ENCODE measurements around the gene TNFRSF19.

Gene TNFRSF19

DNA sequence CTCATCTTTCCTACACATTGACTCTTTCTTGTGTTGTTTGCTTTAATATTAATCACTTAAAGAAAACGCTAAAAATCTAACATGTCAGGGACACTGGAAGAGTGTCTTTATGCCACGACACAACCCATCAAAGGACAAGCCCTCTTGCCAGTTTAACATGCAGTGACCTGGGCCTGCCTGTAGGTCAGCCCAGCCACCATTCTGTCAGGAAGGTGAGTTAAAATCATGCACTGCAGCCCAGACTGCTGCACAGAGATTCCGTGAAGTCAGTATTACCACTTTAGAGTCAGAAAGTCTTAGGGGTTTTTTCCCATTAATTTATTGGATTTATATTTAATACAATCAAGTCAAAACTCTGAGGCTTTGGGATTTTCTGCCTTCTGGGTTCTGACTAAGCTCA, 58.0 kb downstream of the TNFRSF19 start:
- DNase-seq (ENCODE audit: low read depth) = no peak
- no peak for TF ChIP-seq CTCF (conservative IDR thresholded peaks at IDR 0.05; ENCODE audit: control insufficient read depth, insufficient read depth, low read depth, low read length)
- no peak overlapping the region for H3K4me3 ChIP-seq (ENCODE audit: control insufficient read depth, low read depth, low read length)

GRCh38 chr13:23628765-23629565, 58.8 kb downstream of the TNFRSF19 start:
- no peak for DNase-seq (ENCODE audit: low read depth)
- no peak overlapping the region for H3K4me3 ChIP-seq (ENCODE audit: control insufficient read depth, low read depth, low read length)
- TF ChIP-seq CTCF (conservative IDR thresholded peaks at IDR 0.05; ENCODE audit: control insufficient read depth, insufficient read depth, low read depth, low read length) = no peak

DNA sequence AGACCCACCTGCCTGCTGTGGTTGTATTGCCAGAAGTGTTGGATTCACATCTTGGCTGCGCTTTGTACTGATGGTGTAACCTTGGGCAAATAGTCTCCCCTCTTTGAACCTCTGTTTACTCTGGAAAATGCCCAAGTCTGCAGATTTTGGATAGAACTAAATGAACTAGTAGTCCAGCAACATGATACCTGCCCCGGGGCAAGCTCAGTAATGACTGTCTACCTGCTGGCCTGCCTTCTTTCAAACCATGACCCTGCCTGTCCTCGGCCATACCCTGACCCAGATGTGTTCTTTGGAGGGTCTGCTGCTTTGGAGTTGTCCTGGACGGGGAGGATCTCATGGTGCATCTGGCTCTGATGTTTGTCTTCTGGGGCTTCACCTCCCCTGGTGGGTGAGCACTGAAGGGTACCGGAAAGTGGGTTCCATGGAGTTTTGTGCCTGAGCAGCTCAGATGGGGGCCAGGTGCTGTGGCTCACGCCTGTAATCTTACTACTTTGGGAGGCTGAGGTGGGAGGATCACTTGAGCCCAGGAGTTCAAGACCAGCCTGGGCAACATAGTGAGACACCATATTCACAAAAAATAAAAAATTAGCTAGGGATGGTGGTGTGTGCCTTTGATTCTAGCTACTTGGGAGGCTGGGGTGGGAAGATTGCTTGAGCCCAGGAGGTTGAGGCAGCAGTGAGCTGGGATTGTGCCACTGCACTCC, 59.5 kb downstream of the TNFRSF19 start:
- H3K4me3 ChIP-seq (ENCODE audit: control insufficient read depth, low read depth, low read length) = no peak overlapping the region
- TF ChIP-seq CTCF (conservative IDR thresholded peaks at IDR 0.05; ENCODE audit: control insufficient read depth, insufficient read depth, low read depth, low read length) = no peak
- DNase-seq (ENCODE audit: low read depth) = no peak

DNA sequence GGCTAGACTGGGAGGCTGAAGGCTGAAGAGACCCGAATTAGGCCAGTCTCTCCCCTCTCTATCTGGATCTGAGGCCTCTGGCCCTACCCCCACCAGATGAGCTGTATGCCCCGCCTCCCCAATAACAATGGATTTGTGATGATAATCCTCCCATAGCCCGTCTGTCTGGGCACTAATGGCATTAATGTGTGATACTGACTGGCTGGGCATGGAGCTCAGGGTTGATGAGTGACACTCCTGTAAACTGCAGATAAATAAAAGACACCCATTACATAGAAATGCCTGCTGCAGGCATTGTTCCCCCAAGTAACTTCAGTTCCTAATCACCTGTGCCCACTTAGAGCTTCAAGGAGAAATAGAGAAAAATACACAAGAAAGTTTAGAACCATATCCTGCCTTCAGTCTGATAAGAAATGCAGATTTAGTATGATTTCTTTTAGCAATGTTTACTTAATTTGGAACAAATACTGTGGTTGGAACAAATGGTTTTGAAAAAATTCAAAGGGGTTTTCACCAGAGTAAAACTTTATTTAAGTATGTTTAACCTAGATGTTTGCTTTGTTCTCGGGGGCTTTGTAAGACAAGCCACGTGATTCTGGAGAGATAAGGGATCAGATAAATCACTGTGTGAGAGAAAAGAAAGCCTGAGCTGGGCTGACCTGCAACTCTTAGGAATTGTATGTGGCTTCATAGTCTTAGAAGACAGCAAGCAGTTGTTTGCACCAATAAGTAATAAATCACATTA, 60.3 kb downstream of the TNFRSF19 start:
- DNase-seq (ENCODE audit: low read depth) = no peak
- H3K4me3 ChIP-seq (ENCODE audit: control insufficient read depth, low read depth, low read length) = no peak overlapping the region
- no peak for TF ChIP-seq CTCF (conservative IDR thresholded peaks at IDR 0.05; ENCODE audit: control insufficient read depth, insufficient read depth, low read depth, low read length)

DNA sequence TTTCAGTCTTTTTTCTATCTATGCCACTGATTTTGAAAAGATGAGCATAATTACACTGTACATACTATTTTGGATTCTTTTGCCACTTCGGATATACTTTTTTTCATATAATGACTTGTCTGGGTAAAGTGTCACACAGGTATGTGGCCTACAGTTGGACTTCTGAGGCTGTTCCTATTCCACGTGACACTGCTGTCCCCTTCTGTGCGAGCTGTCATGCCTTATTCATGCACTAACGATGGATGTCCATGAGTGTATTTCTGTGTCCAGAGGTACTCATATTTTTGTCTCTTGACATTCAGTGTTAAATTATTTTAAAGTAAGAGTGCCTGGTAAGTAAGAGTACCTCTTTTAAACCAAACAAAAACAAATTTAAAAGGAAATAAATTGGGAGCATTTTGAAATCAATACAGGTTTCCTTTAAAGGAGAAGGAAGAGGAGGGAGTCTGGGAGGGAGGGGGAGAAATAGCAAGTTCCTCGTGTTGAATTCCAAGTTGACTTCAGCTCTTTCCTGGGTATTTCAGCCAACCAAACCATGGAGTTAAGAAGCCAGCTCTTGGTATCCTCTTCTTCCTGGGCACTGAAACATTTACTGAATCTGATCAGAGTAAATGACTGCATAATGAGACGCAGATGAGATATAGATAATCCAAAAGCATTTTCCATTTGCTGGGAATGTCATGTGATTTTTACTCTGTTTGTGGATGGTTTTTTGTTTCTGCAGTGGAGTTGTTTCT, 61.3 kb downstream of the TNFRSF19 start:
- DNase-seq (ENCODE audit: low read depth) = no peak
- no peak for TF ChIP-seq CTCF (conservative IDR thresholded peaks at IDR 0.05; ENCODE audit: control insufficient read depth, insufficient read depth, low read depth, low read length)
- no peak overlapping the region for H3K4me3 ChIP-seq (ENCODE audit: control insufficient read depth, low read depth, low read length)

DNA sequence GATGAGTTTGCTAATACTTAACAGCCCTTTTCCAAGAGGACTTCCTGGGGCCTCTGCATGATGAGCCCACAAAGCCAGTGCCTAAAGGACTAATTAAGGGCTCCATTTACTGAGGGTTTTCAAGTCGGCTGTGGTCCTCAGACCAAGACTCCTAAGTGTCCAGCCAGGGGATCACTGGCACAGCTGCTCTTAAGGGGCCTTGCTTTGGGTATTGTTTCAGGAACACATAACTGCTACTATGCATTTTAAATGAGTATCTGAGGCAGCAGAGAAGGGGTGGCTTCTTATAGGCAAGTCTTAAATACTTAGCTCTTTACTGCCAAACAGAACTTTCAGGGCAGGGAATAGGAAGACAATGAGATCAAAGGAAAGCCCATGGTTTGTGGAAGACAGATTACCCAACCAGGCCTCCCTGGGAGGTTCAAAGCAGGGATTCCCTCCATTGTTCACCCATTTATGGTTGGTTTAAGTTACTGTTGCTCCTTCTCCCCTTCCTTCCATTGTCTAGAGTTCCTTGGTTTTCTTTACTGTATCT, 61.9 kb downstream of the TNFRSF19 start:
- no peak overlapping the region for H3K4me3 ChIP-seq (ENCODE audit: control insufficient read depth, low read depth, low read length)
- TF ChIP-seq CTCF (conservative IDR thresholded peaks at IDR 0.05; ENCODE audit: control insufficient read depth, insufficient read depth, low read depth, low read length) = no peak
- no peak for DNase-seq (ENCODE audit: low read depth)
